CD14-positive monocyte (primary cell): ENCODE data around the gene MTHFS. TPM values are rescaled to one million over a fixed set of nuclear protein-coding genes. Genes with fewer than 3 reads are reported as not detected.

ENCODE experiments used
- DNase-seq, 3 donors: peaks; one replicate each; pipeline ENCODE4 v3.0.0-alpha.2; 2011 to 2022
- H2AFZ ChIP-seq: 2 replicates; pipeline ENCODE4 v1.6.0; 2012; ENCODE audit warnings: mild to moderate bottlenecking, low read depth, low read length, inconsistent platforms; ENCODE audit not compliant: insufficient read depth, poor library complexity, severe bottlenecking
- H3K27ac ChIP-seq, 2 donors: 1 replicate in 1 of 2; 2 replicates in 1 of 2; pipeline ENCODE4 v1.5.1; 2012 to 2013; ENCODE audit warnings: low read length in 2 of 2, control low read depth in 1 of 2, inconsistent platforms in 1 of 2, low read depth in 1 of 2, mild to moderate bottlenecking in 1 of 2
- H3K27me3 ChIP-seq, 2 donors: one replicate each; pipeline versions ENCODE4 v1.6.0 to v1.6.1; 2011 to 2013; ENCODE audit warnings: low read length in 2 of 2; ENCODE audit not compliant: control insufficient read depth in 2 of 2, insufficient read depth in 2 of 2
- H3K36me3 ChIP-seq, 2 donors: replicated peaks in 1 of 2; 1 replicate in 1 of 2; 2 replicates in 1 of 2; pipeline versions ENCODE4 v1.5.1 to v1.6.1; 2012 to 2013; ENCODE audit warnings: low read length in 2 of 2, control low read depth in 1 of 2, inconsistent platforms in 1 of 2, mild to moderate bottlenecking in 1 of 2; ENCODE audit not compliant: insufficient read depth in 2 of 2, control insufficient read depth in 1 of 2
- H3K4me1 ChIP-seq, 2 donors: 1 replicate in 1 of 2; 2 replicates in 1 of 2; pipeline versions ENCODE4 v1.5.1 to v1.6.1; 2012 to 2013; ENCODE audit warnings: low read length in 2 of 2, control low read depth in 1 of 2, inconsistent platforms in 1 of 2, mild to moderate bottlenecking in 1 of 2, moderate library complexity in 1 of 2; ENCODE audit not compliant: insufficient read depth in 2 of 2, control insufficient read depth in 1 of 2
- H3K4me2 ChIP-seq: replicated peaks from 2 replicates; pipeline ENCODE3; 2012; ENCODE audit warnings: low read length, moderate library complexity, mild to moderate bottlenecking; ENCODE audit not compliant: poor library complexity, severe bottlenecking; ENCODE audit errors: extremely low read depth
- H3K4me3 ChIP-seq, 3 experiments: fragments of 200-600 bp in 1 of 3; sonication (generic) in 1 of 3; replicated peaks in 1 of 3; 1 replicate in 2 of 3; 2 replicates in 1 of 3; pipeline ENCODE4 v1.5.1; 2011 to 2013; ENCODE audit warnings: low read length in 3 of 3, mild to moderate bottlenecking in 3 of 3, control low read depth in 2 of 3, low read depth in 2 of 3, inconsistent platforms in 1 of 3, moderate library complexity in 1 of 3
- H3K79me2 ChIP-seq: 2 replicates; pipeline ENCODE4 v1.6.0; 2012; ENCODE audit warnings: mild to moderate bottlenecking, control low read depth, inconsistent platforms, low read length, moderate library complexity; ENCODE audit not compliant: insufficient read depth
- H3K9ac ChIP-seq: 2 replicates; pipeline ENCODE4 v1.6.0; 2017; ENCODE audit warnings: low read length, mild to moderate bottlenecking; ENCODE audit not compliant: insufficient read depth, poor library complexity, severe bottlenecking
- H3K9me3 ChIP-seq, 2 donors: replicated peaks in 1 of 2; 1 replicate in 1 of 2; 2 replicates in 1 of 2; pipeline versions ENCODE4 v1.5.1 to v1.6.1; 2012 to 2013; ENCODE audit warnings: low read length in 2 of 2, control low read depth in 1 of 2; ENCODE audit not compliant: control insufficient read depth in 1 of 2, insufficient read depth in 1 of 2
- H4K20me1 ChIP-seq: 2 replicates; pipeline ENCODE4 v1.6.0; 2012; ENCODE audit warnings: mild to moderate bottlenecking, low read length, control low read depth, moderate library complexity; ENCODE audit not compliant: insufficient read depth
- H3K27ac Mint-ChIP-seq, 7 donors: one replicate each; pipeline ENCODE4 v1.8.0; 2020; ENCODE audit warnings: mild to moderate bottlenecking in 7 of 7, mixed read lengths in 7 of 7, moderate library complexity in 6 of 7, inconsistent platforms in 2 of 7
- H3K27me3 Mint-ChIP-seq, 3 donors: one replicate each; pipeline ENCODE4 v1.8.0; 2021 to 2022; ENCODE audit warnings: low read depth in 3 of 3, mild to moderate bottlenecking in 3 of 3, mixed read lengths in 3 of 3, moderate library complexity in 3 of 3, inconsistent platforms in 1 of 3
- H3K36me3 Mint-ChIP-seq, 2 donors: one replicate each; pipeline ENCODE4 v1.8.0; 2020; ENCODE audit warnings: mixed read lengths in 2 of 2, inconsistent platforms in 1 of 2, mild to moderate bottlenecking in 1 of 2
- H3K4me1 Mint-ChIP-seq: one replicate; pipeline ENCODE4 v1.8.0; 2020; ENCODE audit warnings: mild to moderate bottlenecking, mixed read lengths
- H3K4me3 Mint-ChIP-seq, 2 donors: one replicate each; pipeline ENCODE4 v1.8.0; 2020; ENCODE audit warnings: mild to moderate bottlenecking in 2 of 2, mixed read lengths in 2 of 2, moderate library complexity in 1 of 2
- H3K9me3 Mint-ChIP-seq, 7 donors: one replicate each; pipeline ENCODE4 v1.8.0; 2020 to 2022; ENCODE audit warnings: mixed read lengths in 7 of 7, mild to moderate bottlenecking in 6 of 7, moderate library complexity in 6 of 7, inconsistent platforms in 2 of 7
- WGBS: methylation state at CpG from one replicate; pipeline ENCODE4 v1.1.5; 2013; ENCODE audit warnings: missing lambda C conversion rate; ENCODE audit not compliant: insufficient coverage; 5-methylcytosine and 5-hydroxymethylcytosine counted together
- intact Hi-C, 2 donors: fragments of 100-400 bp; cut with micrococcal nuclease; formaldehyde crosslinking; loops; one replicate each; pipeline versions ENCODE4 v1.15.0 to v1.15.1; 2023
- polyA plus RNA-seq, 3 donors: library from polyadenylated mRNA; depleted of rRNA in 1 of 3; unstranded in 2 of 3; stranded (reverse) in 1 of 3; fragments of 300-500 nt in 2 of 3; fragments of >200 nt in 1 of 3; fragmentation: Illumina TruSeq in 2 of 3; gene quantifications; 1 replicate in 2 of 3; 2 replicates in 1 of 3; pipeline ENCODE4 v1.2.3, GENCODE V29; 2012 to 2021
- TF ChIP-seq, protein P1 (sequence below): fragments of 200-600 bp; IDR thresholded peaks from one replicate; pipeline ENCODE4 v1.8.0; 2022; ENCODE audit warnings: antibody characterized with exemption, mild to moderate bottlenecking

The MTHFS gene
- polyA plus RNA-seq, 3 donors: 44.6 to 129 (median 76.4) TPM

DNA sequence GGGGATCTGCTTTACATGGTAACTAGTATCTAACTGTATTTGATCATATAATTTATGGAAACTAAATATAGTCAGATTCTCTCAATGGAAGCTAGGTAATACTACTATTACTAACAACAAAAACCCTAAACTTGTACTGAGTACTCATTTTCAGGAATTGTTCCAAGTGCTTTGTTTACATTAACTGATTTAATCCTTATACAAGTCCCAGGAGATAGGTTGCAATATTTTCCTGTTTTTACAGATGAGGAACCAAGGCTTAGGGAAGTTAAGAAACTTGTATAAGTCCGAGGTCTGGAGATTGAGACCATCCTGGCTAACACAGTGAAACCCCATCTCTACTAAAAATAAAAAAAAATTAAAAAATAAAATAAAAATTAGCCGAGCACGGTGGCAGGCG is 7.5 kb upstream of the MTHFS start:
- H4K20me1 ChIP-seq: no peaks in the 10 kb centered on the region
- WGBS: no CpG with 5 or more reads among the region's 4 CpGs
- peak overlapping the region in 1 of 3 experiments; percentile 26 for H3K4me3 ChIP-seq
- Mint-ChIP-seq H3K4me3 (no peak overlapping the region), H3K9me3 (peaks cover 0 to 8% (median under 1%) of the 10 kb centered on the region in 7 donors), H3K36me3 (peaks cover 11 to 18% of the 10 kb centered on the region in 2 donors), H3K4me1 (peaks cover 57% of the 10 kb centered on the region), H3K27ac (peak overlapping the region; percentile 42 to 91 (median 80)), H3K27me3 (no peaks in the 10 kb centered on the region)
- H3K9ac ChIP-seq: no peak overlapping the region
- H3K27ac ChIP-seq: peak overlapping the region in 1 of 2 donors; percentile 65
- peaks cover 0 to 1% of the 10 kb centered on the region in 2 donors for H3K9me3 ChIP-seq
- no peaks in the 10 kb centered on the region for H3K27me3 ChIP-seq
- H3K4me2 ChIP-seq: peak overlapping the region; percentile 39
- H2AFZ ChIP-seq: no peak overlapping the region
- DNase-seq: peak in 2 of 3 donors; percentile 46 to 68
- intact Hi-C loops: no loop called here
- TF ChIP-seq, protein P1, sequence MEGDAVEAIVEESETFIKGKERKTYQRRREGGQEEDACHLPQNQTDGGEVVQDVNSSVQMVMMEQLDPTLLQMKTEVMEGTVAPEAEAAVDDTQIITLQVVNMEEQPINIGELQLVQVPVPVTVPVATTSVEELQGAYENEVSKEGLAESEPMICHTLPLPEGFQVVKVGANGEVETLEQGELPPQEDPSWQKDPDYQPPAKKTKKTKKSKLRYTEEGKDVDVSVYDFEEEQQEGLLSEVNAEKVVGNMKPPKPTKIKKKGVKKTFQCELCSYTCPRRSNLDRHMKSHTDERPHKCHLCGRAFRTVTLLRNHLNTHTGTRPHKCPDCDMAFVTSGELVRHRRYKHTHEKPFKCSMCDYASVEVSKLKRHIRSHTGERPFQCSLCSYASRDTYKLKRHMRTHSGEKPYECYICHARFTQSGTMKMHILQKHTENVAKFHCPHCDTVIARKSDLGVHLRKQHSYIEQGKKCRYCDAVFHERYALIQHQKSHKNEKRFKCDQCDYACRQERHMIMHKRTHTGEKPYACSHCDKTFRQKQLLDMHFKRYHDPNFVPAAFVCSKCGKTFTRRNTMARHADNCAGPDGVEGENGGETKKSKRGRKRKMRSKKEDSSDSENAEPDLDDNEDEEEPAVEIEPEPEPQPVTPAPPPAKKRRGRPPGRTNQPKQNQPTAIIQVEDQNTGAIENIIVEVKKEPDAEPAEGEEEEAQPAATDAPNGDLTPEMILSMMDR: no peak
- peaks cover 9% of the 10 kb centered on the region for H3K79me2 ChIP-seq
- H3K4me1 ChIP-seq: peaks cover 55 to 67% of the 10 kb centered on the region in 2 donors
- H3K36me3 ChIP-seq: no peaks in the 10 kb centered on the region

DNA sequence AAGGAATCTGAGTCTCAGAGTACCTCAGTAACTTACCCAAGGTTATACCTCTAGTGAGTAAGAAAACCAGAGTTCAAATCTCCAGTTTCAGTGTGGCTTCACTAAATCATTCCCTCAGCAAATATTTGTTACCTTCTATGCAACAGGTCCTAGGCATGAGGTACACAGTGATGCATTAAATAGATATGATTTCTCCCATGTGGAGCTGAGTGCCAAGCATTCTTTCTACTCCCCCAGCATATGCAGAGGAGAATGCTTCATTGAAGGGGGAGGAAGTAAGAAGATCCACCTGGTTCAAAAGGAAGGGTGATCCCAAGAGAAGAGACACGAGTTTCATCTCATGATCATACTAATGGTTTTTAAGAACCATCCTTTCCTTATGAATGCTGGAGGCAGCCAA is 6.8 kb upstream of the MTHFS start:
- no peaks in the 10 kb centered on the region for H3K27me3 ChIP-seq
- H3K4me1 ChIP-seq: peaks cover 58 to 72% of the 10 kb centered on the region in 2 donors
- H3K27ac ChIP-seq: peak overlapping the region in 1 of 2 donors; percentile 65
- H3K4me3 ChIP-seq: peak overlapping the region in 1 of 3 experiments; percentile 26
- no CpG with 5 or more reads among the region's 1 CpG for WGBS
- no peaks in the 10 kb centered on the region for H4K20me1 ChIP-seq
- H3K27me3 Mint-ChIP-seq: no peaks in the 10 kb centered on the region
- DNase-seq: no peak
- no peak overlapping the region for H2AFZ ChIP-seq
- H3K36me3 ChIP-seq: no peaks in the 10 kb centered on the region
- no peak overlapping the region for H3K4me3 Mint-ChIP-seq
- peaks cover 58% of the 10 kb centered on the region for H3K4me1 Mint-ChIP-seq
- peak overlapping the region; percentile 39 for H3K4me2 ChIP-seq
- H3K36me3 Mint-ChIP-seq: peaks cover 10 to 18% of the 10 kb centered on the region in 2 donors
- H3K9me3 ChIP-seq: no peaks in the 10 kb centered on the region
- TF ChIP-seq, protein P1: no peak
- H3K27ac Mint-ChIP-seq: peak overlapping the region in 6 of 7 donors; percentile 79 to 91 (median 82)
- H3K9ac ChIP-seq: no peak overlapping the region
- intact Hi-C loops: no loop called here
- peaks cover 9% of the 10 kb centered on the region for H3K79me2 ChIP-seq
- H3K9me3 Mint-ChIP-seq: peaks cover 0 to 7% (median 0%) of the 10 kb centered on the region in 7 donors
